SK-N-SH treated with all-trans-retinoic acid at 6 μM for 48 hours (cell line): ENCODE measurements around the gene LRPPRC.

Source experiments
- CSDC2 ChIP-seq: fragments of 250-450 bp; sonication (Bioruptor Pico); IDR thresholded peaks from 2 replicates; pipeline ENCODE4 v1.5.0; 2020; ENCODE audit warnings: mild to moderate bottlenecking, moderate library complexity
- GLIS3 ChIP-seq: fragments of 250-450 bp; sonication (Bioruptor Pico); IDR thresholded peaks from 2 replicates; pipeline ENCODE4 v1.5.0; 2020; ENCODE audit warnings: mild to moderate bottlenecking, moderate library complexity
- OSR1 ChIP-seq: fragments of 250-450 bp; sonication (Bioruptor Pico); IDR thresholded peaks from 2 replicates; pipeline ENCODE4 v1.8.0; 2022; ENCODE audit warnings: moderate library complexity, mild to moderate bottlenecking, inconsistent platforms
- PPARA ChIP-seq: fragments of 250-450 bp; sonication (Bioruptor Pico); IDR thresholded peaks from 2 replicates; pipeline ENCODE4 v1.5.0; 2020; ENCODE audit warnings: mild to moderate bottlenecking, borderline replicate concordance
- ZFP3 ChIP-seq: fragments of 250-450 bp; sonication (Bioruptor Pico); IDR thresholded peaks from 2 replicates; pipeline ENCODE4 v1.5.0; 2020; ENCODE audit warnings: mild to moderate bottlenecking, moderate library complexity
- ZFP30 ChIP-seq: fragments of 450-650 bp; formaldehyde crosslinking; IDR thresholded peaks from 2 replicates; pipeline ENCODE4 v1.5.0; 2022; ENCODE audit warnings: mild to moderate bottlenecking, moderate library complexity
- ZNF8 ChIP-seq: fragments of 450-650 bp; formaldehyde crosslinking; IDR thresholded peaks from 2 replicates; pipeline ENCODE4 v1.5.0; 2020; ENCODE audit warnings: mild to moderate bottlenecking, moderate library complexity

- TF ChIP-seq GLIS3 (no peak), ZNF8 (CRISPR knock-in tag) (no peak), OSR1 (CRISPR knock-in tag) (no peak), ZFP3 (CRISPR knock-in tag) (no peak), CSDC2 (CRISPR knock-in tag) (no peak), PPARA (no peak), ZFP30 (CRISPR knock-in tag) (no peak)
Observed at GRCh38 chr2:43838560-43839267, 157.1 kb downstream of the LRPPRC start, which contains the start of the genes ABCG5 and ABCG8.
